GM23338 (cell line): ENCODE data around the gene MED13L. TPM values are rescaled to one million over a fixed set of nuclear protein-coding genes. Genes with fewer than 3 reads are reported as not detected.

ENCODE experiments used
- ATAC-seq: fragments of 200-7000 bp; cut with Tn5 transposase; 3 replicates; pipeline ENCODE4 v1.9.1; 2020
- DNase-seq: peaks from one replicate; pipeline ENCODE4 v3.0.0-alpha.2; 2015; ENCODE audit warnings: low spot score
- H2AFZ ChIP-seq: fragments of 200-600 bp; sonication (generic); 2 replicates; pipeline ENCODE4 v1.8.0; 2016; ENCODE audit warnings: antibody characterized with exemption, mild to moderate bottlenecking, moderate library complexity
- H3F3A ChIP-seq: fragments of 200-600 bp; sonication (generic); replicated peaks from 2 replicates; pipeline ENCODE4 v1.8.0; 2017; ENCODE audit warnings: antibody characterized with exemption, mixed run types, low read depth
- H3K27ac ChIP-seq: fragments of 200-600 bp; sonication (generic); 2 replicates; pipeline ENCODE4 v1.6.1; 2016; ENCODE audit warnings: low read depth
- H3K27me3 ChIP-seq: fragments of 200-600 bp; sonication (generic); 2 replicates; pipeline ENCODE4 v1.8.0; 2016; ENCODE audit warnings: mild to moderate bottlenecking, mixed run types, moderate library complexity; ENCODE audit not compliant: insufficient read depth
- H3K36me3 ChIP-seq: fragments of 200-600 bp; sonication (generic); 2 replicates; pipeline ENCODE4 v1.8.0; 2016; ENCODE audit warnings: mild to moderate bottlenecking; ENCODE audit not compliant: insufficient read depth
- H3K4me1 ChIP-seq: fragments of 200-600 bp; sonication (generic); 2 replicates; pipeline ENCODE4 v1.8.0; 2016; ENCODE audit warnings: mild to moderate bottlenecking, moderate library complexity; ENCODE audit not compliant: insufficient read depth
- H3K4me2 ChIP-seq: fragments of 200-600 bp; sonication (generic); 2 replicates; pipeline ENCODE4 v1.7.1; 2017; ENCODE audit warnings: mixed run types
- H3K4me3 ChIP-seq: fragments of 200-600 bp; sonication (generic); 2 replicates; pipeline ENCODE4 v1.6.1; 2016; ENCODE audit warnings: mixed run types
- H3K79me2 ChIP-seq: fragments of 200-600 bp; sonication (generic); replicated peaks from 2 replicates; pipeline ENCODE4 v1.8.0; 2017; ENCODE audit warnings: mild to moderate bottlenecking; ENCODE audit not compliant: insufficient read depth
- H3K9me2 ChIP-seq: fragments of 200-600 bp; sonication (generic); 2 replicates; pipeline ENCODE4 v1.8.0; 2017; ENCODE audit not compliant: insufficient read depth
- H4K20me1 ChIP-seq: fragments of 200-600 bp; sonication (generic); replicated peaks from 2 replicates; pipeline ENCODE4 v1.8.0; 2017; ENCODE audit warnings: mild to moderate bottlenecking; ENCODE audit not compliant: insufficient read depth
- H3K27ac Mint-ChIP-seq: 2 replicates; pipeline ENCODE4 v1.8.0; 2020; ENCODE audit warnings: inconsistent platforms, mild to moderate bottlenecking, moderate library complexity, mixed read lengths
- H3K27me3 Mint-ChIP-seq: 3 replicates; pipeline ENCODE4 v1.8.0; 2022; ENCODE audit warnings: low read depth, mild to moderate bottlenecking, moderate library complexity, mixed read lengths, inconsistent platforms; ENCODE audit not compliant: insufficient read depth, poor library complexity
- H3K36me3 Mint-ChIP-seq: 3 replicates; pipeline ENCODE4 v1.8.0; 2021; ENCODE audit warnings: low read depth, mild to moderate bottlenecking, inconsistent platforms, moderate library complexity, mixed read lengths
- H3K4me1 Mint-ChIP-seq: 3 replicates; pipeline ENCODE4 v1.8.0; 2020; ENCODE audit warnings: mild to moderate bottlenecking, inconsistent platforms, mixed read lengths
- H3K4me3 Mint-ChIP-seq: 3 replicates; pipeline ENCODE4 v1.8.0; 2021; ENCODE audit warnings: moderate library complexity, mild to moderate bottlenecking, inconsistent platforms, mixed read lengths
- H3K9me3 Mint-ChIP-seq: 3 replicates; pipeline ENCODE4 v1.8.0; 2020; ENCODE audit warnings: moderate library complexity, mild to moderate bottlenecking, inconsistent platforms, mixed read lengths
- CREB1 ChIP-seq: fragments of 250-450 bp; sonication (Bioruptor Pico); IDR thresholded peaks from 2 replicates; pipeline ENCODE4 v1.5.0; 2020; ENCODE audit warnings: low read depth, mild to moderate bottlenecking, moderate library complexity
- EZH2 ChIP-seq: fragments of 200-600 bp; sonication (generic); IDR thresholded peaks from one replicate; pipeline ENCODE4 v1.8.0; 2017; ENCODE audit warnings: antibody characterized with exemption, mild to moderate bottlenecking, low read depth; ENCODE audit not compliant: unreplicated experiment
- EZH2phosphoT487 ChIP-seq: fragments of 200-600 bp; sonication (generic); IDR thresholded peaks from one replicate; pipeline ENCODE4 v1.8.1; 2018; ENCODE audit warnings: antibody characterized with exemption; ENCODE audit not compliant: unreplicated experiment
- JUNB ChIP-seq: IDR thresholded peaks from one replicate; pipeline ENCODE4 v1.6.1; 2016; ENCODE audit warnings: antibody characterized with exemption; ENCODE audit not compliant: unreplicated experiment
- NANOG ChIP-seq: IDR thresholded peaks from 2 replicates; pipeline ENCODE4 v1.6.1; 2016; ENCODE audit warnings: antibody characterized with exemption, borderline replicate concordance
- POLR2AphosphoS5 ChIP-seq: IDR thresholded peaks from 2 replicates; pipeline ENCODE4 v1.6.1; 2016; ENCODE audit warnings: antibody characterized with exemption, low read depth
- STAT1 ChIP-seq: IDR thresholded peaks from one replicate; pipeline ENCODE4 v1.6.1; 2016; ENCODE audit warnings: antibody characterized with exemption; ENCODE audit not compliant: unreplicated experiment
- ZNF114 ChIP-seq: fragments of 250-450 bp; sonication (Bioruptor Pico); IDR thresholded peaks from 2 replicates; pipeline ENCODE4 v1.5.0; 2020; ENCODE audit warnings: mild to moderate bottlenecking, moderate library complexity
- ZNF331 ChIP-seq: fragments of 250-450 bp; sonication (Bioruptor Pico); IDR thresholded peaks from 2 replicates; pipeline ENCODE4 v1.5.0; 2020; ENCODE audit warnings: low read depth, mild to moderate bottlenecking, moderate library complexity
- polyA plus RNA-seq: library from polyadenylated mRNA; unstranded; fragments of >200 nt; fragmentation: Nextera tagmentation; extraction: Ambion mirVana; gene quantifications from 2 replicates; pipeline ENCODE4 v1.2.1, GENCODE V29; 2016
- total RNA-seq: library from RNA; depleted of rRNA; stranded (reverse); fragments of >200 nt; shearing (Covaris generic); gene quantifications from 2 replicates; pipeline ENCODE4 v1.2.3, GENCODE V29; 2014
- TF ChIP-seq, protein P1 (sequence below): fragments of 250-450 bp; sonication (Bioruptor Pico); IDR thresholded peaks from 2 replicates; pipeline ENCODE4 v1.5.0; 2020; ENCODE audit warnings: mild to moderate bottlenecking, moderate library complexity
- TF ChIP-seq, protein P2 (sequence below), 2 experiments: fragments of 200-600 bp in 1 of 2; sonication (generic) in 1 of 2; conservative IDR thresholded peaks; 2 replicates each; pipeline versions ENCODE4 v1.5.1 to v1.6.1; 2016 to 2017; ENCODE audit warnings: antibody characterized with exemption in 2 of 2, low read depth in 2 of 2, mild to moderate bottlenecking in 2 of 2, moderate library complexity in 1 of 2
- TF ChIP-seq, protein P3 (sequence below): IDR thresholded peaks from 2 replicates; pipeline ENCODE4 v1.6.1; 2016; ENCODE audit warnings: antibody characterized with exemption
- TF ChIP-seq, protein P4 (sequence below): IDR thresholded peaks from one replicate; pipeline ENCODE4 v1.6.1; 2018; ENCODE audit warnings: antibody characterized with exemption; ENCODE audit not compliant: unreplicated experiment

Gene MED13L
- total and polyA plus RNA-seq, 2 experiments from 2014 or later, result 20.9 to 73.6 TPM

DNA sequence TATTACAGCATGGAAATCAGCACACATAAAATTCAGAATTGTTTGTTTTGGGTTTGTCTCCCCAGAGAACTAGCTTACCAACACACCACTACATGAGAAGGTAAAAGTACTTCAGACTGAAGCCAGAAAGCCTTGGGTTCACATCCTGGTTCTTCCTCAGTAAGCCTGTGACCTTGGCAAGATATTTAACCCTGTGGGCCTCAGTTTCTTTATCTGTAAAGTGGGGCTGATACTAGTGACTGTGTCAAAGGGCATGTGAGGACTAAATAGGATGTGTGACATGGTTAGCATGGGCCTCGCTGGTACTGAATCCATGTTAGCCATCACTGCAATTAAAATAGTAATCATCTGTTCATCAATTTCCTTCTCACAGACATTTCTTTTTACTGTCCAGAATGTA lies 366.1 kb downstream of the MED13L start:
- ATAC-seq (no peak), DNase-seq (no peak)
- Histone ChIP-seq H3K27me3 (peaks cover 2% of the 10 kb centered on the region; the same call in 1 of the 2 replicates), H3K36me3 (no peaks in the 10 kb centered on the region), H3K4me1 (no peaks in the 10 kb centered on the region), H3K79me2 (no peaks in the 10 kb centered on the region), H4K20me1 (no peaks in the 10 kb centered on the region), H2AFZ (no peak overlapping the region), H3F3A (no peaks in the 10 kb centered on the region), H3K4me3 (no peak overlapping the region), H3K27ac (no peak overlapping the region), H3K9me2 (no peaks in the 10 kb centered on the region), H3K4me2 (no peak overlapping the region)
- Mint-ChIP-seq H3K27me3 (peaks cover 1% of the 10 kb centered on the region), H3K27ac (no peak overlapping the region), H3K9me3 (no peaks in the 10 kb centered on the region), H3K4me1 (no peaks in the 10 kb centered on the region), H3K36me3 (no peaks in the 10 kb centered on the region), H3K4me3 (no peak overlapping the region)
- TF ChIP-seq EZH2 (no peak), NANOG (no peak), CREB1 (CRISPR knock-in tag) (no peak), JUNB (no peak), ZNF331 (no peak), EZH2phosphoT487 (no peak), STAT1 (no peak), POLR2AphosphoS5 (no peak), ZNF114 (CRISPR knock-in tag) (no peak)
- TF ChIP-seq, protein P1, sequence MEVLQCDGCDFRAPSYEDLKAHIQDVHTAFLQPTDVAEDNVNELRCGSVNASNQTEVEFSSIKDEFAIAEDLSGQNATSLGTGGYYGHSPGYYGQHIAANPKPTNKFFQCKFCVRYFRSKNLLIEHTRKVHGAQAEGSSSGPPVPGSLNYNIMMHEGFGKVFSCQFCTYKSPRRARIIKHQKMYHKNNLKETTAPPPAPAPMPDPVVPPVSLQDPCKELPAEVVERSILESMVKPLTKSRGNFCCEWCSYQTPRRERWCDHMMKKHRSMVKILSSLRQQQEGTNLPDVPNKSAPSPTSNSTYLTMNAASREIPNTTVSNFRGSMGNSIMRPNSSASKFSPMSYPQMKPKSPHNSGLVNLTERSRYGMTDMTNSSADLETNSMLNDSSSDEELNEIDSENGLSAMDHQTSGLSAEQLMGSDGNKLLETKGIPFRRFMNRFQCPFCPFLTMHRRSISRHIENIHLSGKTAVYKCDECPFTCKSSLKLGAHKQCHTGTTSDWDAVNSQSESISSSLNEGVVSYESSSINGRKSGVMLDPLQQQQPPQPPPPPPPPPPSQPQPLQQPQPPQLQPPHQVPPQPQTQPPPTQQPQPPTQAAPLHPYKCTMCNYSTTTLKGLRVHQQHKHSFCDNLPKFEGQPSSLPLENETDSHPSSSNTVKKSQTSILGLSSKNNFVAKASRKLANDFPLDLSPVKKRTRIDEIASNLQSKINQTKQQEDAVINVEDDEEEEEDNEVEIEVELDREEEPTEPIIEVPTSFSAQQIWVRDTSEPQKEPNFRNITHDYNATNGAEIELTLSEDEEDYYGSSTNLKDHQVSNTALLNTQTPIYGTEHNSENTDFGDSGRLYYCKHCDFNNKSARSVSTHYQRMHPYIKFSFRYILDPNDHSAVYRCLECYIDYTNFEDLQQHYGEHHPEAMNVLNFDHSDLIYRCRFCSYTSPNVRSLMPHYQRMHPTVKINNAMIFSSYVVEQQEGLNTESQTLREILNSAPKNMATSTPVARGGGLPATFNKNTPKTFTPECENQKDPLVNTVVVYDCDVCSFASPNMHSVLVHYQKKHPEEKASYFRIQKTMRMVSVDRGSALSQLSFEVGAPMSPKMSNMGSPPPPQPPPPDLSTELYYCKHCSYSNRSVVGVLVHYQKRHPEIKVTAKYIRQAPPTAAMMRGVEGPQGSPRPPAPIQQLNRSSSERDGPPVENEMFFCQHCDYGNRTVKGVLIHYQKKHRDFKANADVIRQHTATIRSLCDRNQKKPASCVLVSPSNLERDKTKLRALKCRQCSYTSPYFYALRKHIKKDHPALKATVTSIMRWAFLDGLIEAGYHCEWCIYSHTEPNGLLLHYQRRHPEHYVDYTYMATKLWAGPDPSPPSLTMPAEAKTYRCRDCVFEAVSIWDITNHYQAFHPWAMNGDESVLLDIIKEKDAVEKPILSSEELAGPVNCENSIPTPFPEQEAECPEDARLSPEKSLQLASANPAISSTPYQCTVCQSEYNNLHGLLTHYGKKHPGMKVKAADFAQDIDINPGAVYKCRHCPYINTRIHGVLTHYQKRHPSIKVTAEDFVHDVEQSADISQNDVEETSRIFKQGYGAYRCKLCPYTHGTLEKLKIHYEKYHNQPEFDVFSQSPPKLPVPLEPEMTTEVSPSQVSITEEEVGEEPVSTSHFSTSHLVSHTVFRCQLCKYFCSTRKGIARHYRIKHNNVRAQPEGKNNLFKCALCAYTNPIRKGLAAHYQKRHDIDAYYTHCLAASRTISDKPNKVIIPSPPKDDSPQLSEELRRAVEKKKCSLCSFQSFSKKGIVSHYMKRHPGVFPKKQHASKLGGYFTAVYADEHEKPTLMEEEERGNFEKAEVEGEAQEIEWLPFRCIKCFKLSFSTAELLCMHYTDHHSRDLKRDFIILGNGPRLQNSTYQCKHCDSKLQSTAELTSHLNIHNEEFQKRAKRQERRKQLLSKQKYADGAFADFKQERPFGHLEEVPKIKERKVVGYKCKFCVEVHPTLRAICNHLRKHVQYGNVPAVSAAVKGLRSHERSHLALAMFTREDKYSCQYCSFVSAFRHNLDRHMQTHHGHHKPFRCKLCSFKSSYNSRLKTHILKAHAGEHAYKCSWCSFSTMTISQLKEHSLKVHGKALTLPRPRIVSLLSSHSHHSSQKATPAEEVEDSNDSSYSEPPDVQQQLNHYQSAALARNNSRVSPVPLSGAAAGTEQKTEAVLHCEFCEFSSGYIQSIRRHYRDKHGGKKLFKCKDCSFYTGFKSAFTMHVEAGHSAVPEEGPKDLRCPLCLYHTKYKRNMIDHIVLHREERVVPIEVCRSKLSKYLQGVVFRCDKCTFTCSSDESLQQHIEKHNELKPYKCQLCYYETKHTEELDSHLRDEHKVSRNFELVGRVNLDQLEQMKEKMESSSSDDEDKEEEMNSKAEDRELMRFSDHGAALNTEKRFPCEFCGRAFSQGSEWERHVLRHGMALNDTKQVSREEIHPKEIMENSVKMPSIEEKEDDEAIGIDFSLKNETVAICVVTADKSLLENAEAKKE (CRISPR knock-in tag), result no peak
- TF ChIP-seq, protein P2, sequence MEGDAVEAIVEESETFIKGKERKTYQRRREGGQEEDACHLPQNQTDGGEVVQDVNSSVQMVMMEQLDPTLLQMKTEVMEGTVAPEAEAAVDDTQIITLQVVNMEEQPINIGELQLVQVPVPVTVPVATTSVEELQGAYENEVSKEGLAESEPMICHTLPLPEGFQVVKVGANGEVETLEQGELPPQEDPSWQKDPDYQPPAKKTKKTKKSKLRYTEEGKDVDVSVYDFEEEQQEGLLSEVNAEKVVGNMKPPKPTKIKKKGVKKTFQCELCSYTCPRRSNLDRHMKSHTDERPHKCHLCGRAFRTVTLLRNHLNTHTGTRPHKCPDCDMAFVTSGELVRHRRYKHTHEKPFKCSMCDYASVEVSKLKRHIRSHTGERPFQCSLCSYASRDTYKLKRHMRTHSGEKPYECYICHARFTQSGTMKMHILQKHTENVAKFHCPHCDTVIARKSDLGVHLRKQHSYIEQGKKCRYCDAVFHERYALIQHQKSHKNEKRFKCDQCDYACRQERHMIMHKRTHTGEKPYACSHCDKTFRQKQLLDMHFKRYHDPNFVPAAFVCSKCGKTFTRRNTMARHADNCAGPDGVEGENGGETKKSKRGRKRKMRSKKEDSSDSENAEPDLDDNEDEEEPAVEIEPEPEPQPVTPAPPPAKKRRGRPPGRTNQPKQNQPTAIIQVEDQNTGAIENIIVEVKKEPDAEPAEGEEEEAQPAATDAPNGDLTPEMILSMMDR (conservative IDR thresholded peaks at IDR 0.05; ENCODE audit: low read depth in 2 of 2), result no peak
- TF ChIP-seq, protein P3, sequence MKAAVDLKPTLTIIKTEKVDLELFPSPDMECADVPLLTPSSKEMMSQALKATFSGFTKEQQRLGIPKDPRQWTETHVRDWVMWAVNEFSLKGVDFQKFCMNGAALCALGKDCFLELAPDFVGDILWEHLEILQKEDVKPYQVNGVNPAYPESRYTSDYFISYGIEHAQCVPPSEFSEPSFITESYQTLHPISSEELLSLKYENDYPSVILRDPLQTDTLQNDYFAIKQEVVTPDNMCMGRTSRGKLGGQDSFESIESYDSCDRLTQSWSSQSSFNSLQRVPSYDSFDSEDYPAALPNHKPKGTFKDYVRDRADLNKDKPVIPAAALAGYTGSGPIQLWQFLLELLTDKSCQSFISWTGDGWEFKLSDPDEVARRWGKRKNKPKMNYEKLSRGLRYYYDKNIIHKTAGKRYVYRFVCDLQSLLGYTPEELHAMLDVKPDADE, result no peak
- TF ChIP-seq, protein P4, sequence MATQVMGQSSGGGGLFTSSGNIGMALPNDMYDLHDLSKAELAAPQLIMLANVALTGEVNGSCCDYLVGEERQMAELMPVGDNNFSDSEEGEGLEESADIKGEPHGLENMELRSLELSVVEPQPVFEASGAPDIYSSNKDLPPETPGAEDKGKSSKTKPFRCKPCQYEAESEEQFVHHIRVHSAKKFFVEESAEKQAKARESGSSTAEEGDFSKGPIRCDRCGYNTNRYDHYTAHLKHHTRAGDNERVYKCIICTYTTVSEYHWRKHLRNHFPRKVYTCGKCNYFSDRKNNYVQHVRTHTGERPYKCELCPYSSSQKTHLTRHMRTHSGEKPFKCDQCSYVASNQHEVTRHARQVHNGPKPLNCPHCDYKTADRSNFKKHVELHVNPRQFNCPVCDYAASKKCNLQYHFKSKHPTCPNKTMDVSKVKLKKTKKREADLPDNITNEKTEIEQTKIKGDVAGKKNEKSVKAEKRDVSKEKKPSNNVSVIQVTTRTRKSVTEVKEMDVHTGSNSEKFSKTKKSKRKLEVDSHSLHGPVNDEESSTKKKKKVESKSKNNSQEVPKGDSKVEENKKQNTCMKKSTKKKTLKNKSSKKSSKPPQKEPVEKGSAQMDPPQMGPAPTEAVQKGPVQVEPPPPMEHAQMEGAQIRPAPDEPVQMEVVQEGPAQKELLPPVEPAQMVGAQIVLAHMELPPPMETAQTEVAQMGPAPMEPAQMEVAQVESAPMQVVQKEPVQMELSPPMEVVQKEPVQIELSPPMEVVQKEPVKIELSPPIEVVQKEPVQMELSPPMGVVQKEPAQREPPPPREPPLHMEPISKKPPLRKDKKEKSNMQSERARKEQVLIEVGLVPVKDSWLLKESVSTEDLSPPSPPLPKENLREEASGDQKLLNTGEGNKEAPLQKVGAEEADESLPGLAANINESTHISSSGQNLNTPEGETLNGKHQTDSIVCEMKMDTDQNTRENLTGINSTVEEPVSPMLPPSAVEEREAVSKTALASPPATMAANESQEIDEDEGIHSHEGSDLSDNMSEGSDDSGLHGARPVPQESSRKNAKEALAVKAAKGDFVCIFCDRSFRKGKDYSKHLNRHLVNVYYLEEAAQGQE, result no peak
